HG02840 (cell line): ENCODE data around the gene ZNF543.

Experiments
- ATAC-seq: cut with Tn5 transposase; IDR thresholded peaks from one replicate; pipeline ENCODE4 v1.9.1; 2021; ENCODE audit warnings: mild to moderate bottlenecking, moderate library complexity, moderate number of reproducible peaks; ENCODE audit not compliant: unreplicated experiment, low FRiP score

Gene ZNF543

GRCh38 chr19:57376151-57376550 is 55.9 kb downstream of the ZNF543 start:
- ATAC-seq = no peak

- ATAC-seq = no peak
Measured at GRCh38 chr19:57377498-57378146, 57.4 kb downstream of the ZNF543 start.
